ENCODE measurements around the gene TTC33. TPM values are rescaled to one million over a fixed set of nuclear protein-coding genes. Genes with fewer than 3 reads are reported as not detected.

Gene TTC33
- total RNA-seq, 1 experiment from 2014 or later = 12.6 TPM

- POLR2A ChIA-PET = no interaction called here
- H3K4me3 ChIP-seq (ENCODE audit: low read depth in 2 of 2, low read length in 2 of 2) = no peak overlapping the region
- BruUV-seq (replicated peaks) = no TSS peak
Observed at GRCh38 chr5:40547994-40548575, 207.7 kb downstream of the TTC33 start.

GRCh38 chr5:40547557-40547956, 208.2 kb downstream of the TTC33 start:
- ChIA-PET POLR2A (no interaction called here), CTCF (no interaction called here)
- no peak for DNase-seq (ENCODE audit: low read depth, low spot score)
- no TSS peak for BruUV-seq (replicated peaks)
- H3K27me3 ChIP-seq (ENCODE audit: control insufficient read depth, insufficient read depth, low read length) = no peaks in the 10 kb centered on the region
- H3K4me1 ChIP-seq (ENCODE audit: control insufficient read depth, insufficient read depth, low read length) = peaks cover 11% of the 10 kb centered on the region
- no peak for TF ChIP-seq SIN3A (IDR thresholded peaks at IDR 0.05; ENCODE audit: borderline replicate concordance, insufficient read depth, low read depth, low read length)
- no peak for TF ChIP-seq CTCF (IDR thresholded peaks at IDR 0.05)
- TF ChIP-seq REST (IDR thresholded peaks at IDR 0.05; ENCODE audit: insufficient read depth in 1 of 2, low read depth in 2 of 2, low read length in 1 of 2) = no peak
- no peak for TF ChIP-seq POLR2AphosphoS5 (IDR thresholded peaks at IDR 0.05; ENCODE audit: low read depth, low read length)
- TF ChIP-seq TCF7L2 (IDR thresholded peaks at IDR 0.05; ENCODE audit: low read depth, low read length) = no peak
- in situ Hi-C loops (cut with HindIII; ENCODE audit: low pct_unique_long_range_greater_than_20kb, low sequenced_read_pairs) = no loop called here
- no peak for ATAC-seq
- peak overlapping the region; percentile 34; the same call in 1 of the 2 replicates for H3K27ac ChIP-seq (ENCODE audit: low read length)
- intact Hi-C loops (cut with micrococcal nuclease; ENCODE audit: unreplicated experiment) = no loop called here
- peaks cover 4% of the 10 kb centered on the region; the same call in 1 of the 2 replicates for H3K9me3 ChIP-seq (ENCODE audit: control insufficient read depth, insufficient read depth, low read depth, low read length)
- no peak overlapping the region for H3K4me3 ChIP-seq (ENCODE audit: low read depth in 2 of 2, low read length in 2 of 2)
- H3K36me3 ChIP-seq (ENCODE audit: control insufficient read depth, insufficient read depth, low read length) = no peaks in the 10 kb centered on the region

More at GRCh38 chr5:40547994-40548575, 207.7 kb downstream of the TTC33 start:
- CTCF ChIA-PET = no interaction called here
- DNase-seq (ENCODE audit: low read depth, low spot score) = no peak
- Histone ChIP-seq H3K27me3 (ENCODE audit: control insufficient read depth, insufficient read depth, low read length) (no peaks in the 10 kb centered on the region), H3K9me3 (ENCODE audit: control insufficient read depth, insufficient read depth, low read depth, low read length) (peaks cover 4% of the 10 kb centered on the region; the same call in 1 of the 2 replicates), H3K36me3 (ENCODE audit: control insufficient read depth, insufficient read depth, low read length) (no peaks in the 10 kb centered on the region), H3K4me1 (ENCODE audit: control insufficient read depth, insufficient read depth, low read length) (peaks cover 15% of the 10 kb centered on the region), H3K27ac (ENCODE audit: low read length) (peak overlapping the region; percentile 34; the same call in 1 of the 2 replicates)
- intact Hi-C loops (cut with micrococcal nuclease; ENCODE audit: unreplicated experiment) (no loop called here), in situ Hi-C loops (cut with HindIII; ENCODE audit: low pct_unique_long_range_greater_than_20kb, low sequenced_read_pairs) (no loop called here)
- no peak for ATAC-seq
- TF ChIP-seq CTCF (IDR thresholded peaks at IDR 0.05) = no peak
- TF ChIP-seq REST (IDR thresholded peaks at IDR 0.05; ENCODE audit: insufficient read depth in 1 of 2, low read depth in 2 of 2, low read length in 1 of 2) = no peak
- TF ChIP-seq TCF7L2 (IDR thresholded peaks at IDR 0.05; ENCODE audit: low read depth, low read length) = no peak
- no peak for TF ChIP-seq SIN3A (IDR thresholded peaks at IDR 0.05; ENCODE audit: borderline replicate concordance, insufficient read depth, low read depth, low read length)
- TF ChIP-seq POLR2AphosphoS5 (IDR thresholded peaks at IDR 0.05; ENCODE audit: low read depth, low read length) = no peak
